MM.1S (cell line): ENCODE results near the gene DDX10.

ENCODE experiments used
- DNase-seq: peaks from one replicate; pipeline ENCODE4 v3.0.0-alpha.2; 2015
- H2AFZ ChIP-seq: fragments of 300-600 bp; sonication (generic); 2 replicates; pipeline ENCODE4 v1.6.0; 2016; ENCODE audit warnings: antibody characterized with exemption, low read length
- H3F3A ChIP-seq: fragments of 300-600 bp; sonication (generic); 2 replicates; pipeline ENCODE4 v1.6.1; 2016; ENCODE audit warnings: mild to moderate bottlenecking, antibody characterized with exemption, low read length, moderate library complexity, mixed read lengths; ENCODE audit not compliant: insufficient read depth
- H3K27ac ChIP-seq: fragments of 300-600 bp; sonication (generic); 2 replicates; pipeline ENCODE4 v1.5.1; 2016; ENCODE audit warnings: mild to moderate bottlenecking, low read length
- H3K27me3 ChIP-seq: fragments of 300-600 bp; sonication (generic); replicated peaks from 2 replicates; pipeline ENCODE4 v1.6.0; 2016; ENCODE audit warnings: low read length; ENCODE audit not compliant: insufficient read depth
- H3K36me3 ChIP-seq: fragments of 300-600 bp; sonication (generic); replicated peaks from 2 replicates; pipeline ENCODE4 v1.6.1; 2016; ENCODE audit warnings: mild to moderate bottlenecking, low read length, mixed read lengths; ENCODE audit not compliant: insufficient read depth
- H3K4me1 ChIP-seq: fragments of 300-600 bp; sonication (generic); 2 replicates; pipeline ENCODE4 v1.6.1; 2016; ENCODE audit warnings: low read length, mixed read lengths
- H3K4me2 ChIP-seq: fragments of 300-600 bp; sonication (generic); 2 replicates; pipeline ENCODE4 v1.6.0; 2016; ENCODE audit warnings: low read depth, low read length
- H3K4me3 ChIP-seq: fragments of 300-600 bp; sonication (generic); 2 replicates; pipeline ENCODE4 v1.5.1; 2016; ENCODE audit warnings: low read length, mixed read lengths
- H3K79me2 ChIP-seq: fragments of 300-600 bp; sonication (generic); 2 replicates; pipeline ENCODE4 v1.6.1; 2016; ENCODE audit warnings: mixed run types, low read length, mixed read lengths
- H3K9ac ChIP-seq: fragments of 300-600 bp; sonication (generic); 2 replicates; pipeline ENCODE4 v1.6.1; 2016; ENCODE audit warnings: low read length, mixed read lengths
- H3K9me2 ChIP-seq: fragments of 300-600 bp; sonication (generic); replicated peaks from 2 replicates; pipeline ENCODE4 v1.6.1; 2016; ENCODE audit warnings: mild to moderate bottlenecking, low read length, mixed read lengths; ENCODE audit not compliant: insufficient read depth
- H3K9me3 ChIP-seq: fragments of 300-600 bp; sonication (generic); replicated peaks from 2 replicates; pipeline ENCODE4 v1.6.1; 2016; ENCODE audit warnings: mild to moderate bottlenecking, low read length, mixed read lengths; ENCODE audit not compliant: insufficient read depth
- H4K20me1 ChIP-seq: fragments of 300-600 bp; sonication (generic); 2 replicates; pipeline ENCODE4 v1.6.1; 2016; ENCODE audit warnings: mild to moderate bottlenecking, low read length, moderate library complexity, mixed read lengths; ENCODE audit not compliant: insufficient read depth
- CTCF ChIP-seq: fragments of 300-600 bp; sonication (generic); IDR thresholded peaks from 2 replicates; pipeline ENCODE4 v1.5.1; 2016; ENCODE audit warnings: antibody characterized with exemption, low read length, mixed read lengths
- EZH2 ChIP-seq: fragments of 300-600 bp; sonication (generic); optimal IDR thresholded peaks from 2 replicates; pipeline ENCODE3; 2017; ENCODE audit warnings: low read depth, mild to moderate bottlenecking, antibody characterized with exemption, low read length, mixed read lengths
- EZH2phosphoT487 ChIP-seq: fragments of 300-600 bp; sonication (generic); IDR thresholded peaks from 2 replicates; pipeline ENCODE4 v1.6.1; 2018; ENCODE audit warnings: antibody characterized with exemption, low read length

Gene DDX10

GRCh38 chr11:108872781-108873291, 208.0 kb downstream of the DDX10 start:
- Histone ChIP-seq H3K9ac (no peak overlapping the region), H3K27me3 (no peaks in the 10 kb centered on the region), H2AFZ (no peak overlapping the region), H3K36me3 (no peaks in the 10 kb centered on the region), H4K20me1 (no peaks in the 10 kb centered on the region), H3K4me3 (no peak overlapping the region), H3K4me1 (no peaks in the 10 kb centered on the region), H3K4me2 (no peak overlapping the region), H3K79me2 (no peaks in the 10 kb centered on the region), H3K9me3 (no peaks in the 10 kb centered on the region), H3K9me2 (no peaks in the 10 kb centered on the region), H3F3A (no peaks in the 10 kb centered on the region), H3K27ac (no peak overlapping the region)
- TF ChIP-seq CTCF (no peak), EZH2 (no peak), EZH2phosphoT487 (no peak)
- DNase-seq, result no peak

GRCh38 chr11:108873310-108873709, 208.4 kb downstream of the DDX10 start:
- Histone ChIP-seq H3K27ac (no peak overlapping the region), H3K9ac (no peak overlapping the region), H3K4me2 (no peak overlapping the region), H3K79me2 (no peaks in the 10 kb centered on the region), H3F3A (no peaks in the 10 kb centered on the region), H2AFZ (no peak overlapping the region), H3K27me3 (no peaks in the 10 kb centered on the region), H4K20me1 (no peaks in the 10 kb centered on the region), H3K9me2 (no peaks in the 10 kb centered on the region), H3K4me3 (no peak overlapping the region), H3K36me3 (no peaks in the 10 kb centered on the region), H3K4me1 (no peaks in the 10 kb centered on the region), H3K9me3 (no peaks in the 10 kb centered on the region)
- no peak for DNase-seq
- no peak for TF ChIP-seq EZH2phosphoT487
- no peak for TF ChIP-seq EZH2
- no peak for TF ChIP-seq CTCF

GRCh38 chr11:108873941-108874340, 209.1 kb downstream of the DDX10 start:
- TF ChIP-seq CTCF (no peak), EZH2 (no peak), EZH2phosphoT487 (no peak)

More at GRCh38 chr11:108873941-108874340, 209.1 kb downstream of the DDX10 start:
- H3K9ac ChIP-seq, result no peak overlapping the region
- no peak overlapping the region for H2AFZ ChIP-seq
- no peaks in the 10 kb centered on the region for H3K27me3 ChIP-seq
- no peaks in the 10 kb centered on the region for H3K9me2 ChIP-seq
- no peak overlapping the region for H3K4me2 ChIP-seq
- H3K27ac ChIP-seq, result no peak overlapping the region
- no peaks in the 10 kb centered on the region for H3K4me1 ChIP-seq
- H3K4me3 ChIP-seq, result no peak overlapping the region
- no peaks in the 10 kb centered on the region for H3K9me3 ChIP-seq
- no peaks in the 10 kb centered on the region for H3F3A ChIP-seq
- H3K36me3 ChIP-seq, result no peaks in the 10 kb centered on the region
- H4K20me1 ChIP-seq, result no peaks in the 10 kb centered on the region
- no peak for DNase-seq
- no peaks in the 10 kb centered on the region for H3K79me2 ChIP-seq
